Body of pancreas (tissue), 4 donors: ENCODE results near the gene ACSF3.

Experiments
- POLR2A ChIP-seq, 3 donors: fragments of 450-650 bp; IDR thresholded peaks; one replicate each; pipeline ENCODE4 v1.6.1; 2016; ENCODE audit warnings: antibody characterized with exemption in 3 of 3, mild to moderate bottlenecking in 2 of 3
- TF ChIP-seq, protein P1 (sequence below), 7 experiments: fragments of 450-650 bp in 4 of 7; fragments of 200-600 bp in 3 of 7; sonication (generic) in 3 of 7; IDR thresholded peaks; one replicate each; pipeline ENCODE4 v1.5.1; 2016 to 2019; ENCODE audit warnings: antibody characterized with exemption in 7 of 7

DNA sequence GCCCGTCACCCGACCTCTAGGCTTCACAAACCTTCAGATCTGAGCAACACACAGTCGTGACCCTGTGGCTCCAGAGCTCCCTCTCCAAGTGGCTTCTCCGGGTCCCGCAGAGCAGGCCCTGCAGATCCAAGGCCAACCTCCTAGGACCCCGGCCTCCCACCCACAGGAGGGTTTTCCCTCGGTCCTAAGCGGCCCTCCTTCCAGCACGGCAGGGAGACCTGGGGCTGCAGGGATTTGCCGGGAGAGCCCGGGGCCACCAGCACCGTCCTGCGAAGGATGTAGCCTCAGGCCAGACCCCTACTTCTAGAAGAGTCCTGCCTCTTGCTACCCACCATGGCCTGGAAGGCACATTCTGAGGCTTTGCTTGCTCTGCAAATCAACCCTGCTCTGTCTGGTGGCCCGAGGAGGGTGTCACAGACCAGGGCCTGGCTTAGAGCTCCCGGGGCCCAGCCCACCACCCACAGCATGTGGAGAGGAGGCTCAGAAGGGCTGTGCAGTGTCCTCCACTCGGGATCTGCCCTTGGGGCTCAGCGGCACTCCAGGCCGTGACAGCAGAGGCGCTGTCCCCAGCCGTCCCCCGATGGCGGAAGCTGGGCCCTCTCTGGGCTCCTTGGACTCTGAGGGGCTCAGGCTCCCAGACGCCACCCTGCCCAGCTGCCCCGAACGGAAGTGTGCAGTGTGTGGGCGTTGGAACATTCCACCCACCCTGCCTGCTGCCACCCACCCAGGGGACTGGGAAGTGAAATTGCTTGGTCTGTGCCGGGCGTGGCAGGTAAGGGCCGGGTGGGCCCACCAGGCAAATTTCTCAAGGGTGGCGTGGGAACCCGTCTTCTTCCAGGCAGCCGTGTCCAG, 28.8 kb upstream of the ACSF3 start:
- TF ChIP-seq, protein P1, sequence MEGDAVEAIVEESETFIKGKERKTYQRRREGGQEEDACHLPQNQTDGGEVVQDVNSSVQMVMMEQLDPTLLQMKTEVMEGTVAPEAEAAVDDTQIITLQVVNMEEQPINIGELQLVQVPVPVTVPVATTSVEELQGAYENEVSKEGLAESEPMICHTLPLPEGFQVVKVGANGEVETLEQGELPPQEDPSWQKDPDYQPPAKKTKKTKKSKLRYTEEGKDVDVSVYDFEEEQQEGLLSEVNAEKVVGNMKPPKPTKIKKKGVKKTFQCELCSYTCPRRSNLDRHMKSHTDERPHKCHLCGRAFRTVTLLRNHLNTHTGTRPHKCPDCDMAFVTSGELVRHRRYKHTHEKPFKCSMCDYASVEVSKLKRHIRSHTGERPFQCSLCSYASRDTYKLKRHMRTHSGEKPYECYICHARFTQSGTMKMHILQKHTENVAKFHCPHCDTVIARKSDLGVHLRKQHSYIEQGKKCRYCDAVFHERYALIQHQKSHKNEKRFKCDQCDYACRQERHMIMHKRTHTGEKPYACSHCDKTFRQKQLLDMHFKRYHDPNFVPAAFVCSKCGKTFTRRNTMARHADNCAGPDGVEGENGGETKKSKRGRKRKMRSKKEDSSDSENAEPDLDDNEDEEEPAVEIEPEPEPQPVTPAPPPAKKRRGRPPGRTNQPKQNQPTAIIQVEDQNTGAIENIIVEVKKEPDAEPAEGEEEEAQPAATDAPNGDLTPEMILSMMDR (IDR thresholded peaks at IDR 0.05) = no peak
- no peak for TF ChIP-seq POLR2A (IDR thresholded peaks at IDR 0.05)
